HCT116 (cell line): ENCODE measurements around the gene FDXR.

Source experiments
- CEBPB ChIP-seq: IDR thresholded peaks from 2 replicates; pipeline ENCODE4 v1.6.1; 2012; ENCODE audit warnings: low read depth
- EZH2 ChIP-seq: fragments of 200-600 bp; sonication (generic); IDR thresholded peaks from 2 replicates; pipeline ENCODE4 v1.6.1; 2017; ENCODE audit warnings: antibody characterized with exemption, mixed run types
- MAX ChIP-seq: IDR thresholded peaks from 2 replicates; pipeline ENCODE4 v1.6.1; 2012
- YY1 ChIP-seq: IDR thresholded peaks from 2 replicates; pipeline ENCODE4 v1.6.1; 2011; ENCODE audit warnings: low read length, low read depth, moderate library complexity, mild to moderate bottlenecking; ENCODE audit not compliant: insufficient replicate concordance; ENCODE audit errors: extremely low read depth
- TF ChIP-seq, protein P1 (sequence below), 3 experiments: fragments of 200-600 bp in 1 of 3; sonication (generic) in 1 of 3; IDR thresholded peaks in 2 of 3; conservative IDR thresholded peaks in 1 of 3; 2 replicates each; pipeline ENCODE4 v1.5.1; 2012 to 2017; ENCODE audit warnings: low read depth in 2 of 3, low read length in 2 of 3, antibody characterized with exemption in 1 of 3, borderline replicate concordance in 1 of 3, control low read depth in 1 of 3, mild to moderate bottlenecking in 1 of 3, mixed read lengths in 1 of 3, mixed run types in 1 of 3, moderate library complexity in 1 of 3; ENCODE audit not compliant: insufficient read depth in 1 of 3

DNA sequence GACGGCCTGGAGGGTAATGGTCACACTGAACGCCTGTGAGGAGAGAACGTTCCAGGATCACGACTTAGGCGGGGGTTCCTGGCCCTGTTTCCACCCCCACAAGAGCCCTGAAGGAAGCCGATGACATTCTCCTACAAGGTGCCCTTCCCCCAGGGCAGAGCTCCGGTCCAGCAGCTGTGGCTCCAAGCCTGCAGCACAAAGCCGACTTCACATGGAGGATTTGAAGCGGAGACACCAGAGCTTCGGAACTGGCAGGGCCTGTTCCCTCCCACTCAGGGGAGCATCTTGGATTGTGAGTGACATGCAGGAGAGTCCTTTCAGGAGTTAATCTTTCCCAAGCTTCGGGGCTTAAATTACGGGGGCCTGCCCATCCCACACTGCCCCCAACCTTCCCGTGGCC lies 15.7 kb upstream of the FDXR start:
- TF ChIP-seq CEBPB (no peak), EZH2 (no peak), MAX (no peak), YY1 (no peak)
- TF ChIP-seq, protein P1, sequence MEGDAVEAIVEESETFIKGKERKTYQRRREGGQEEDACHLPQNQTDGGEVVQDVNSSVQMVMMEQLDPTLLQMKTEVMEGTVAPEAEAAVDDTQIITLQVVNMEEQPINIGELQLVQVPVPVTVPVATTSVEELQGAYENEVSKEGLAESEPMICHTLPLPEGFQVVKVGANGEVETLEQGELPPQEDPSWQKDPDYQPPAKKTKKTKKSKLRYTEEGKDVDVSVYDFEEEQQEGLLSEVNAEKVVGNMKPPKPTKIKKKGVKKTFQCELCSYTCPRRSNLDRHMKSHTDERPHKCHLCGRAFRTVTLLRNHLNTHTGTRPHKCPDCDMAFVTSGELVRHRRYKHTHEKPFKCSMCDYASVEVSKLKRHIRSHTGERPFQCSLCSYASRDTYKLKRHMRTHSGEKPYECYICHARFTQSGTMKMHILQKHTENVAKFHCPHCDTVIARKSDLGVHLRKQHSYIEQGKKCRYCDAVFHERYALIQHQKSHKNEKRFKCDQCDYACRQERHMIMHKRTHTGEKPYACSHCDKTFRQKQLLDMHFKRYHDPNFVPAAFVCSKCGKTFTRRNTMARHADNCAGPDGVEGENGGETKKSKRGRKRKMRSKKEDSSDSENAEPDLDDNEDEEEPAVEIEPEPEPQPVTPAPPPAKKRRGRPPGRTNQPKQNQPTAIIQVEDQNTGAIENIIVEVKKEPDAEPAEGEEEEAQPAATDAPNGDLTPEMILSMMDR (IDR thresholded peaks at IDR 0.05 in 2 of 3, conservative IDR thresholded peaks at IDR 0.05 in 1 of 3; ENCODE audit: borderline replicate concordance in 1 of 3, insufficient read depth in 1 of 3, low read depth in 2 of 3, low read length in 2 of 3): no peak
